Stimulated activated naive CD4-positive, alpha-beta T cell treated with Interleukin-2 at 50 U/mL for 16 hours (primary cell): ENCODE results near the gene ESRRA.

Experiments
- DNase-seq: peaks from one replicate; lab custom pipeline; 2025; lab: John Stamatoyannopoulos, UW

ESRRA gene

DNA sequence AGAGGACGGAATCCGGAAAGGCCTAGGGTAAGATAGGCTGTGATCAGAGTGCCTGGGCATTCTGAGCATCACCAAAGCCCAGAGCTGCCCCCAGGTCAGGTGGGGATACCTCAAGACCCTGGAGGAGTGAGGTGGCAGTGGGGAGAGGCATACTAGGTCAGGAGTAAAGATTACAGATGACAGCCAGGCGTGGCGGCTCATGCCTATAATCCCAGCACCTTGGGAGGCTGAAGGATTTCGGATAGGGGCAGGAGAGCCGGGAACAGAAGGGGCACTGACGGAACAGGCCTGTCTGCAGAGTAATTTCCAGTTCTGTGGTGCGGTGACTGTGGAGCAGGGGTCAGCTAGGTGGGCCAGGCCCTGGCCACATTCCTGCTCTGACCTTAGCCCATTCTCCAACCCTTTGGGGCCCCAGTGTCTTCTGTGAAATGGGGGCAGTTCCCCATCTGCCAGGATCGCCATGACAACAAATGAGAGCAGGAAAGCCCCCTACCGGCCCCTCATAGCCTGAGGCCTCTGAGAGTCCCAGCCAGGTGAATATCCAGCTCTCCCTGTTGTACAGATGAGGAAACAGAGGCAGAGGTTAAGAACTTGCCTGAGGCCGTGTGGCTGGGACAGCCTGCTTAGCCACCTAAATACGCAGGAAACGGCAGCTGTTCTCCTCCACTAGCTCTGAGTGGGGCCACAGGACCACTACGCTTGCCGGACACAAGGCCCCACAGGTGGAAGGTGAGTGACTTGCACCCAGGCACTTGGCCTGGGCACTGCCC lies 30.1 kb upstream of the ESRRA start:
- DNase-seq, result no peak

DNA sequence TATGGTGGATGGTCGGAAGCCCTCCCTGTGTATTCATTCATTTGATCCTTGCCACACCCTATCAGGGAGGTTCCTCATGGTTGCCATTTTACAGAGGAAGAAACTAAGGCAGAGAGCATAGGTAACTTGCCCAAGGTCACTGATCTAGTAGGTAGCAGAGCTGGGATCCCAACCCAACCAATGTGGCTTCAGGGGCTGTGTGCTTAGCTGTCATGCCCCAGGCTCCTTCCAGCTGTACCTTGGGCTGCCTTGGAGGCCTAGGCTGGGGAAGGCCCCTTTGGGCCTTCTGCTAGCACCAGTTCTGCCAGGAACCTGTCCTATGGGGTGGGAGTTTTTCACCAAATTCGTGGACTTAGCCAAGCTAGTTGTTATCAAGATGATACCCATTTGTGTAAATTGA lies 29.5 kb upstream of the ESRRA start:
- no peak for DNase-seq

- DNase-seq, result no peak
Observed at GRCh38 chr11:64276653-64277431, 28.5 kb upstream of the ESRRA start.

- no peak for DNase-seq
Observed at GRCh38 chr11:64278576-64279190, 26.6 kb upstream of the ESRRA start.

GRCh38 chr11:64281957-64282770 lies 23.2 kb upstream of the ESRRA start:
- no peak for DNase-seq

- DNase-seq, result no peak
Observed at GRCh38 chr11:64283092-64283491, 22.2 kb upstream of the ESRRA start.

DNA sequence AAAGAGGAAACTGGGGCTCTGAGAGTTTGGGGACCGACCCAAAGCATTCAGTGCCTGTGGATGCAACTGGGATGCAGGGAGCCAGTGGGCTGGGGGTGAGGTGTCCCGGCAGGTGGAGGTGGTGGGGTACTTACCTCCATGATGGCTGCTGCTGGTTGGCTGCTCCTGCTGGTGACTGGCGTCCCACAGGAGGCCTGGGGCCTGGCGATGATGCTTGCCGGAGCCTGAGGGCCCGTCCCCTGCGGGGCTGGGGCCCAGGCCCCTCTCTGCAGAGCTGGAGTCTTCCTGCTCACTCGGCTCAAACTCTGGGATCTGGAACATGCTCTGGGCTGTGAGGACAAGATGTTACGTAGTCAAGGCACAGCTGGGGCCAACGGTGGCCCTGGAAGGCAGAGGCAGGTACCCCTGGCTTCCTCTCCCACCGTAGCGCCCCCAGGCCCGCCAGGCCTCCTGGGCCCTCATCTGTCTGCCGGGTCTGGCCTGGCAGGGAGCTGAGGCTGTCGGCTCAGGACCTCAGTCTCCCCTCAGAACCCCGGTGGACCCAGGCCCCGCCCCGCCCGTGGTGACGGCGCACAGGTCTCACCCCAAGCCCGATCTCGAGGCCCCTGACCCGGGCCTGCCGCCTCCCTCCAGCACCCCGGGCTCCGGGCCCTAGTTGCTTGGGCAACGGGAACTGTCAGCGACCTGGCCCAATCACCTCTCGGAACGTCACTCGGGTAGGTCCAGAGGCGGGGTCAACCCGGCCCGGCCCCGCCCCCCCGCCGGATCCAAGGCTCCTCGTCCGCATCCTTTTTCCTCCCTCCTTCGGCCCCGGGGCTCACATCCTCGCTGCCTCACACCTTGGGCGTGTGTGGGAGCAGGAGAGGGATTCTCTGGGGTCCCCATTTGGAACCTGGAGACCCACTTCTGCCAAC lies 21.0 kb upstream of the ESRRA start, which contains the start of gene BAD:
BAD (minus strand) TSS at position 618 of the 914 bp plus-strand sequence; CDS start at position 321, 297 bp downstream.
- DNase-seq, result peak; percentile 89

- DNase-seq, result peak; percentile 85
Observed at GRCh38 chr11:64284962-64285884, 20.1 kb upstream of the ESRRA start, which contains the start of gene GPR137. GPR137 (plus strand) TSS chr11:64285848; CDS start chr11:64286525, 677 bp downstream.

GRCh38 chr11:64285885-64286800 lies 19.2 kb upstream of the ESRRA start:
- DNase-seq, result no peak

DNA sequence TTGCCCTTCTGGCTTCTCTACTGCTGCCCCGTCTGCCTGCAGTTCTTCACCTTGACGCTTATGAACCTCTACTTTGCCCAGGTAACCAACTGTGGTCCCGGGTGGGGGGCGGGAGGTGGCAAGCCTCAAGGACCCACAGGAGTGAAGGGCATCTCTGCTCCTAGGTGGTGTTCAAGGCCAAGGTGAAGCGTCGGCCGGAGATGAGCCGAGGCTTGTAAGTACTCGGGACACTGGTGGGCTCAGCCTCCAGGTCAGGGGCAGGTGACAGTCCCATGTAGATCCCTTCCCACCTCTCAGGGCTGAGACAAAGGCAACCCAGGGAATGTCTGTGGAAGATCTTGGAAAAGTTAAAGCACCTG lies 18.5 kb upstream of the ESRRA start:
- no peak for DNase-seq

DNA sequence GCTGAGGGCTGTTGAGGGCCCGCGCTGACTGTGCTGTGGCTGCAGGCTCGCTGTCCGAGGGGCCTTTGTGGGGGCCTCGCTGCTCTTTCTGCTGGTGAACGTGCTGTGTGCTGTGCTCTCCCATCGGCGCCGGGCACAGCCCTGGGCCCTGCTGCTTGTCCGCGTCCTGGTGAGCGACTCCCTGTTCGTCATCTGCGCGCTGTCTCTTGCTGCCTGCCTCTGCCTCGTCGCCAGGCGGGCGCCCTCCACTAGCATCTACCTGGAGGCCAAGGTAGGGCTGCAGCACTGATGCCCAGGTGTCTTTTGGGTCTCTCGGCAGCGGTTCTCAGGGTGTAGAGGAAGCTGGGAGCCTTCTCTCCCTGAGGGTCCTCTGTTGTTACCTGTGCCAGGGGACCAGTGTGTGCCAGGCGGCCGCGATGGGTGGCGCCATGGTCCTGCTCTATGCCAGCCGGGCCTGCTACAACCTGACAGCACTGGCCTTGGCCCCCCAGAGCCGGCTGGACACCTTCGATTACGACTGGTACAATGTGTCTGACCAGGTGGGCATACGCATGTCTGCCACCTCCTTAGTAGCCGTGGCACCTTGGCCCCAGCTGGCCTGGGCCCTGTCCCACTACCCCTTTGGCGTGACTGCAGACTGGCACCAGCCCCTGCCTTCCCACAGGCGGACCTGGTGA lies 17.5 kb upstream of the ESRRA start:
- DNase-seq, result no peak

DNA sequence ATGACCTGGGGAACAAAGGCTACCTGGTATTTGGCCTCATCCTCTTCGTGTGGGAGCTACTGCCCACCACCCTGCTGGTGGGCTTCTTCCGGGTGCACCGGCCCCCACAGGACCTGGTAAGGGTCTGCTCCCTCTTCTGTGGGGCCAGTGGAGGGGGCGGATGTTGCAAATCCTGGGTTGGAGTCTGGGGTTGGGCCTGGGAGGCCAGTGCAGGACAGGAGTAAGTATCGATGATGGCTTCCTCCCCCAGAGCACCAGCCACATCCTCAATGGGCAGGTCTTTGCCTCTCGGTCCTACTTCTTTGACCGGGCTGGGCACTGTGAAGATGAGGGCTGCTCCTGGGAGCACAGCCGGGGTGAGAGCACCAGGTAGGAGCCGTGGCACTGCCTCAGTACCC lies 17.0 kb upstream of the ESRRA start:
- no peak for DNase-seq

- no peak for DNase-seq
Observed at GRCh38 chr11:64289002-64289564, 16.2 kb upstream of the ESRRA start.

DNA sequence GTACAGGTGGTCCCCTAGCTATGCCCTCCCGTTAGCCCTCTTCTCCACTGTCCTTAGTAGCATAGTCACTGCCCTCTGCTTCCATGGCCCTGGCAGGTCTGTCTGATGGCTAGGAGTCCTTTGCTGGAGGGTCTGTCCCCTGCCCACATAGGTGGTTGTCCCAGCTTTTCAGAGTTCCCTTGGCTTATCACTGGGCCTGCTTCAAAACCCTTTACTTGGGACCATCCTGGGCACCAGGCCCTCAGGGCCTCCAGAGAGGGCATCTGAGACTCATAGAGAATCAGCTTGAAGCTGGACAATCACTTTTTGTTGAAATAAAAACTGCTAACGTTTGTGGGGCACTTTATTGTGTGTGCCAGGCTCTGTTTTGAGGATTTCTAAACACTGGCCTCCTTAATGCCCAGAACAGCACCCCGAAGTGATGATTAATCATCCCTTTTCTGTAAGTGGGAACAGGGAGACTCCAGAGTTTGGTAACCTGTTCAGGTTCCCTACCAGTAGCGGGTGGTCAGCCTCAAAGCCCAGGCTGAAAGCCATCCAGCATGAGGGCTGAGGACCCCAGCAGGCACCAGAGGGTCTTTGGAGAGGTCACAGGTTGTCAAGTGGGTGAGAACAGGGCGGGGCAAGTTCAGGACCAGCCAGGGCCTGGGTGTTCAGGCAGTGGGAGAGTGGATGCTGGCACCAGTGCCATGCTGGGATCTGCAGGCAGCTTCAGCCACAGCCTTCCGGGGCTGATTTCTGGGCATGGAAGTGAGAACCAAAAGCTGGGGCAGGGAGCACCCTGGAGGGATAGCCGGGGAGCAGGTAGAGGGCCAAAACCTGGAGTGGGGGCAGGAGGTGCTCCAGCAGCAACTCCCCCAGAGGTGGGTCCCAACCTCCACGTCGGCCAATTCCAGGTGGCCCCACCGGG lies 14.7 kb upstream of the ESRRA start:
- DNase-seq, result no peak

- DNase-seq, result no peak
Observed at GRCh38 chr11:64291262-64291751, 14.0 kb upstream of the ESRRA start, which contains the start of gene KCNK4. KCNK4 (plus strand) TSS chr11:64291302; CDS start chr11:64293019, 1,717 bp downstream.

- no peak for DNase-seq
Observed at GRCh38 chr11:64291752-64292459, 13.4 kb upstream of the ESRRA start.
